H1 (cell line): ENCODE results near the gene CDX2. TPM values are rescaled to one million over a fixed set of nuclear protein-coding genes. Genes with fewer than 3 reads are reported as not detected.
A peak's percentile ranks its signal among the peaks of the same experiment; 100 is the strongest.

Experiments
- CTCF ChIA-PET: fragments of 300-600 bp; sonication (Branson Sonifier 250); formaldehyde crosslinking; loops from one replicate; lab custom pipeline; 2021; ENCODE audit not compliant: partially characterized antibody; lab: Charles Lee
- POLR2A ChIA-PET: fragments of 300-600 bp; sonication (Branson Sonifier 250); formaldehyde crosslinking; loops from one replicate; lab custom pipeline; 2021; ENCODE audit warnings: inconsistent platforms; ENCODE audit not compliant: partially characterized antibody; lab: Charles Lee
- DNase-seq, 2 experiments: peaks; one replicate each; pipeline versions ENCODE4 v3.0.0 to v3.0.0-alpha.2; 2010 to 2022; ENCODE audit warnings: low spot score in 2 of 2, low read depth in 1 of 2, mixed read lengths in 1 of 2
- FAIRE-seq: peaks from 2 replicates; lab custom pipeline; 2011; peaks lifted over from hg19 to GRCh38; lab: Jason Lieb, UNC
- H2AFZ ChIP-seq: 2 replicates; pipeline ENCODE4 v1.8.1; 2012; ENCODE audit warnings: low read length, inconsistent platforms
- H2AK5ac ChIP-seq: 2 replicates; pipeline ENCODE4 v1.6.1; 2013; ENCODE audit warnings: low read depth, low read length
- H2BK120ac ChIP-seq: replicated peaks from 2 replicates; pipeline ENCODE3; 2013; ENCODE audit warnings: low read depth, low read length, inconsistent platforms
- H2BK12ac ChIP-seq: 2 replicates; pipeline ENCODE4 v1.6.1; 2013; ENCODE audit warnings: low read depth, low read length
- H2BK15ac ChIP-seq: 2 replicates; pipeline ENCODE4 v1.6.1; 2013; ENCODE audit warnings: low read length
- H2BK20ac ChIP-seq: 2 replicates; pipeline ENCODE4 v1.6.1; 2013; ENCODE audit warnings: low read length
- H2BK5ac ChIP-seq: 2 replicates; pipeline ENCODE4 v1.6.1; 2013; ENCODE audit warnings: low read depth, low read length
- H3K14ac ChIP-seq: 2 replicates; pipeline ENCODE4 v1.6.1; 2013; ENCODE audit warnings: inconsistent platforms; ENCODE audit not compliant: insufficient read length
- H3K18ac ChIP-seq: 2 replicates; pipeline ENCODE4 v1.6.1; 2013; ENCODE audit warnings: low read length; ENCODE audit errors: extremely low read depth
- H3K23ac ChIP-seq: 2 replicates; pipeline ENCODE4 v1.6.1; 2013; ENCODE audit warnings: inconsistent platforms; ENCODE audit not compliant: insufficient read length
- H3K23me2 ChIP-seq: 2 replicates; pipeline ENCODE4 v1.6.1; 2013; ENCODE audit warnings: low read depth, low read length
- H3K27ac ChIP-seq: 2 replicates; pipeline ENCODE4 v1.6.1; 2011; ENCODE audit warnings: low read depth, low read length, inconsistent platforms
- H3K27me3 ChIP-seq, 4 experiments: replicated peaks in 1 of 4; 1 replicate in 1 of 4; 2 replicates in 3 of 4; pipeline versions ENCODE4 v1.6.1 to v1.8.1; 2011 to 2013; ENCODE audit warnings: low read length in 3 of 4, mild to moderate bottlenecking in 3 of 4, inconsistent platforms in 2 of 4, mixed read lengths in 2 of 4, moderate library complexity in 1 of 4; ENCODE audit not compliant: control insufficient read depth in 3 of 4, insufficient read depth in 3 of 4; ENCODE audit errors: extremely low read depth in 1 of 4
- H3K36me3 ChIP-seq, 4 experiments: 2 replicates each; pipeline versions ENCODE4 v1.6.1 to v1.8.1; 2011 to 2013; ENCODE audit warnings: mild to moderate bottlenecking in 4 of 4, low read length in 3 of 4, moderate library complexity in 2 of 4, control low read depth in 1 of 4, inconsistent platforms in 1 of 4; ENCODE audit not compliant: insufficient read depth in 4 of 4, control insufficient read depth in 2 of 4
- H3K4ac ChIP-seq: replicated peaks from 2 replicates; pipeline ENCODE3; 2013; ENCODE audit warnings: low read length, low read depth, mixed read lengths, inconsistent platforms; ENCODE audit not compliant: insufficient read length
- H3K4me1 ChIP-seq, 4 experiments: replicated peaks in 1 of 4; 1 replicate in 1 of 4; 2 replicates in 3 of 4; pipeline versions ENCODE4 v1.6.1 to v1.8.1; 2011 to 2013; ENCODE audit warnings: low read length in 3 of 4, inconsistent platforms in 2 of 4, mixed read lengths in 1 of 4; ENCODE audit not compliant: insufficient read depth in 4 of 4, control insufficient read depth in 3 of 4
- H3K4me2 ChIP-seq, 2 experiments: 2 replicates each; pipeline versions ENCODE4 v1.6.1 to v1.8.1; 2011 to 2013; ENCODE audit warnings: low read depth in 2 of 2, low read length in 2 of 2, control low read depth in 1 of 2, inconsistent platforms in 1 of 2, mild to moderate bottlenecking in 1 of 2; ENCODE audit not compliant: insufficient read depth in 1 of 2
- H3K4me3 ChIP-seq, 4 experiments: fragments of 200-600, 300-600 bp in 1 of 4; sonication (generic), shearing (Covaris generic), sonication (Bioruptor Twin) in 1 of 4; 2 replicates each; pipeline versions ENCODE4 v1.5.1 to v1.8.1; 2011 to 2016; ENCODE audit warnings: low read length in 4 of 4, low read depth in 3 of 4, control low read depth in 2 of 4, inconsistent platforms in 2 of 4, mild to moderate bottlenecking in 2 of 4, mixed read lengths in 1 of 4, moderate library complexity in 1 of 4; ENCODE audit not compliant: insufficient read depth in 2 of 4; ENCODE audit errors: extremely low read depth in 1 of 4
- H3K56ac ChIP-seq: replicated peaks from 2 replicates; pipeline ENCODE3; 2013; ENCODE audit warnings: low read depth, mild to moderate bottlenecking, mixed read lengths, low read length, inconsistent platforms; ENCODE audit not compliant: insufficient read length
- H3K79me1 ChIP-seq: 2 replicates; pipeline ENCODE4 v1.6.1; 2013; ENCODE audit warnings: low read depth, low read length, control low read depth
- H3K79me2 ChIP-seq, 2 experiments: 2 replicates each; pipeline versions ENCODE4 v1.6.1 to v1.8.1; 2012 to 2013; ENCODE audit warnings: low read length in 2 of 2, mild to moderate bottlenecking in 2 of 2, inconsistent platforms in 1 of 2; ENCODE audit not compliant: insufficient read depth in 2 of 2, control insufficient read depth in 1 of 2
- H3K9ac ChIP-seq, 4 experiments: replicated peaks in 1 of 4; 1 replicate in 1 of 4; 2 replicates in 3 of 4; pipeline versions ENCODE4 v1.6.1 to v1.8.1; 2011 to 2013; ENCODE audit warnings: low read depth in 3 of 4, low read length in 3 of 4, control low read depth in 2 of 4, mild to moderate bottlenecking in 2 of 4, moderate library complexity in 2 of 4, inconsistent platforms in 1 of 4; ENCODE audit errors: extremely low read depth in 1 of 4
- H3K9me3 ChIP-seq, 2 experiments: 2 replicates each; pipeline versions ENCODE4 v1.6.1 to v1.8.1; 2012 to 2013; ENCODE audit warnings: mild to moderate bottlenecking in 2 of 2, moderate library complexity in 2 of 2, control low read depth in 1 of 2, inconsistent platforms in 1 of 2, low read depth in 1 of 2, low read length in 1 of 2, mixed read lengths in 1 of 2; ENCODE audit not compliant: insufficient read depth in 2 of 2
- H4K20me1 ChIP-seq, 2 experiments: replicated peaks in 1 of 2; 2 replicates each; pipeline versions ENCODE3 to v1.8.1; 2011 to 2013; ENCODE audit warnings: inconsistent platforms in 2 of 2, low read length in 2 of 2, mild to moderate bottlenecking in 1 of 2; ENCODE audit not compliant: insufficient read depth in 2 of 2, control insufficient read depth in 1 of 2
- H4K5ac ChIP-seq: 2 replicates; pipeline ENCODE4 v1.6.1; 2013; ENCODE audit warnings: low read length, low read depth, mixed read lengths, inconsistent platforms; ENCODE audit not compliant: insufficient read length
- H4K8ac ChIP-seq: 2 replicates; pipeline ENCODE4 v1.8.0; 2013; ENCODE audit warnings: mild to moderate bottlenecking, moderate library complexity, low read length, inconsistent platforms; ENCODE audit not compliant: insufficient read depth; ENCODE audit errors: extremely low read depth
- H4K91ac ChIP-seq: replicated peaks from 2 replicates; pipeline ENCODE3; 2013; ENCODE audit warnings: low read length, mixed read lengths, inconsistent platforms; ENCODE audit not compliant: insufficient read length
- BACH1 ChIP-seq: IDR thresholded peaks from 2 replicates; pipeline ENCODE4 v1.6.1; 2012; ENCODE audit warnings: low read length, improper control_type of control experiment
- CEBPB ChIP-seq: IDR thresholded peaks from 2 replicates; pipeline ENCODE4 v1.6.1; 2012; ENCODE audit warnings: low read depth, low read length
- CHD2 ChIP-seq: IDR thresholded peaks from 2 replicates; pipeline ENCODE4 v1.6.1; 2012; ENCODE audit warnings: low read length, improper control_type of control experiment
- EGR1 ChIP-seq: IDR thresholded peaks from 2 replicates; pipeline ENCODE4 v1.6.1; 2011; ENCODE audit warnings: low read depth, low read length, borderline replicate concordance
- EZH2 ChIP-seq: fragments of 200-600 bp; sonication (generic); IDR thresholded peaks from 2 replicates; pipeline ENCODE4 v1.7.1; 2012; ENCODE audit warnings: low read depth, mild to moderate bottlenecking, moderate library complexity, low read length, inconsistent platforms; ENCODE audit not compliant: severe bottlenecking
- KDM5A ChIP-seq: fragments of 200-600 bp; IDR thresholded peaks from 2 replicates; pipeline ENCODE4 v1.7.1; 2012; ENCODE audit warnings: mild to moderate bottlenecking, low read length, inconsistent platforms, mixed read lengths
- MAFK ChIP-seq: IDR thresholded peaks from 2 replicates; pipeline ENCODE4 v1.6.1; 2012; ENCODE audit warnings: low read depth, mild to moderate bottlenecking, improper control_type of control experiment, low read length
- MAX ChIP-seq: IDR thresholded peaks from 2 replicates; pipeline ENCODE4 v1.6.1; 2012; ENCODE audit warnings: inconsistent platforms
- POLR2A ChIP-seq, 2 experiments: IDR thresholded peaks; 1 replicate in 1 of 2; 2 replicates in 1 of 2; pipeline ENCODE4 v1.6.1; 2011; ENCODE audit warnings: low read depth in 2 of 2, low read length in 2 of 2, mild to moderate bottlenecking in 2 of 2; ENCODE audit errors: control extremely low read depth in 1 of 2
- RXRA ChIP-seq: IDR thresholded peaks from 2 replicates; pipeline ENCODE4 v1.6.1; 2011; ENCODE audit warnings: low read depth, mild to moderate bottlenecking, low read length, moderate library complexity; ENCODE audit not compliant: insufficient read depth
- SAP30 ChIP-seq: fragments of 300-600 bp; sonication (generic); IDR thresholded peaks from 2 replicates; pipeline ENCODE4 v1.7.1; 2012; ENCODE audit warnings: low read length, moderate library complexity, mild to moderate bottlenecking, inconsistent platforms; ENCODE audit not compliant: insufficient read depth, insufficient replicate concordance
- WGBS, 2 experiments: shearing (Covaris generic) in 1 of 2; methylation state at CpG; one replicate each; pipeline versions ENCODE4 v1.1.6 to v1.1.7; 2013 to 2015; ENCODE audit warnings: low lambda C conversion rate in 2 of 2, mixed read lengths in 2 of 2, inconsistent platforms in 1 of 2, low coverage in 1 of 2, missing lambda C conversion rate in 1 of 2; ENCODE audit not compliant: insufficient replicate concordance in 2 of 2, insufficient coverage in 1 of 2, insufficient read length in 1 of 2; ENCODE audit errors: extremely low coverage in 1 of 2, missing lambda C conversion rate in 1 of 2; 5-methylcytosine and 5-hydroxymethylcytosine counted together
- polyA plus RNA-seq, 7 experiments: library from polyadenylated mRNA; depleted of rRNA in 3 of 7; stranded (reverse) in 5 of 7; unstranded in 2 of 7; fragments of >200 nt in 5 of 7; fragments of 200-250 nt in 2 of 7; gene quantifications; 1 replicate in 5 of 7; 2 replicates in 1 of 7; 4 replicates in 1 of 7; pipeline versions ENCODE4 v1.2.1 to v1.2.3, GENCODE V29; 2011 to 2013; ENCODE audit warnings: missing spikeins in 2 of 7, mixed read lengths in 2 of 7
- total RNA-seq: library from RNA; stranded (reverse); fragmentation: NEBNext Ultra II Directional; extraction: Animal tissue kit (Norgen Biotek cat#: 25700); gene quantifications from 2 replicates; pipeline ENCODE4 v1.2.1, GENCODE V29; 2021

Gene CDX2
- total and polyA plus RNA-seq, 2 of the 8 experiments (the other 6 are each of a cell fraction or from before 2014, with no cell fraction given), result 0.09 TPM; not detected in 1

DNA sequence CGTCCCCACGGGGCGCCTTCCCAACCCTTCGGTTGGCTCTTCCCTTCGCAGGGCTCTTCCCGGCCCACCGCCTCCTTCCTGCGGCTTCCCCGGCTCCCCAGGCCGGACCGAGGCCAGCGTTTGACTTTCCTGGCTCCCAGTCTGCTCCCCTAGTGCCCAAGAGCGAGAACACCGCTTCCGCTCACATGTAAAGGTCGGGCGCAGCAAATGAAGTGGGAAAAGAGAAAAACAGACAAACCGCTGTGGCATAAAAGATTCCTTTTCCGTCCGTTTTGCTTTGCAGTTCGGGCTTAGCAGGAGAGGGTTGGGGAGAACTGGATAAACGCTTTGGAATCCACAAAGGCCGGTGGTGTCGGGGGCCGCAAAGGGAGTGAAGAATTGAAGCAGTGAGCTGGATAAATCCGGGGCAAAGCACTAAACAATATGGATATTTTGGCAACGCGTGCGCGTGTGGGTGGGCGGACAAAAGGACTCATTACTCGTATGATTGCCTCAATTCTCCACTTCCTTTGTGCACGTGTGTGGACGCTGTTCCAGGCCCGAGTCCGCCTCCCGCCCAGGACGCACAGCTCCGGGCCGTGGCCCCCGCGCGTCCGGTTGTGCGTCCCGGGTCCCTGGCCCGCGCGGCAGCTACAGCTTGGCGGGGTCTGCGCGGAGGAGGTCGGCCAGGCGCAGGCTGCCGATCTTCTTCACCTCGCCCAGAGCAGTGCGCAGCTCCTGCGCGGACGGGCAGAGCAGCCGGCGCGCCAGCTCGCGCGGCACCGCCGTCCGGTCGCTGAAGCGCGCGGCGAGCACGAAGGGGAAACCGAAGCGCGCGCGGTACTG, 8.6 kb upstream of the CDX2 start:
- no peak overlapping the region for H3K4ac ChIP-seq
- H4K91ac ChIP-seq, result peak overlapping the region; percentile 9
- peak overlapping the region; percentile 38 to 63 for H3K4me2 ChIP-seq
- ChIA-PET CTCF (interaction anchor here (0.5 to 20.5 kb wide), 14 partner anchors 1 to 609 kb away, joined by 3 to 283 read pairs (median 4); partner anchors contain the start of genes CDX2, PDX1 and URAD), POLR2A (interaction anchor here (3.2 to 5.0 kb wide), 2 partner anchors 11 to 17 kb away, joined by 16 to 31 read pairs; partner anchors contain the start of gene CDX2)
- peaks cover 2% of the 10 kb centered on the region; the same call in 1 of the 2 replicates for H3K23me2 ChIP-seq
- no peak overlapping the region for H2BK15ac ChIP-seq
- no peaks in the 10 kb centered on the region for H3K79me1 ChIP-seq
- H3K36me3 ChIP-seq, result peaks cover 0 to 11% (median 0%) of the 10 kb centered on the region in 4 experiments; a peak in 1 of 8 replicates
- no peaks in the 10 kb centered on the region for H3K9me3 ChIP-seq
- H3K56ac ChIP-seq, result no peak overlapping the region
- H3K9ac ChIP-seq, result no peak overlapping the region
- no peak overlapping the region for H3K14ac ChIP-seq
- H4K20me1 ChIP-seq, result peaks cover 17 to 50% of the 10 kb centered on the region in 2 experiments
- H3K18ac ChIP-seq, result peak overlapping the region; percentile 40; the same call in 1 of the 2 replicates
- FAIRE-seq (no peak), DNase-seq (peak in 1 of 2 experiments; percentile 72)
- 0 out of 2 replicates have a peak overlapping the region, but pooled peaks have one; percentile 73 for H2BK12ac ChIP-seq
- H2AFZ ChIP-seq, result no peak overlapping the region
- H2AK5ac ChIP-seq, result no peak overlapping the region
- no peak overlapping the region for H4K8ac ChIP-seq
- peak overlapping the region in 1 of 4 experiments; percentile 28; a peak in 1 of 8 replicates for H3K4me3 ChIP-seq
- no peak overlapping the region for H3K27ac ChIP-seq
- no peak overlapping the region for H2BK5ac ChIP-seq
- no peak overlapping the region for H2BK20ac ChIP-seq
- H3K27me3 ChIP-seq, result peaks cover 97 to 100% (median 100%) of the 10 kb centered on the region in 4 experiments
- H3K79me2 ChIP-seq, result no peaks in the 10 kb centered on the region
- H4K5ac ChIP-seq, result no peak overlapping the region
- H3K23ac ChIP-seq, result no peak overlapping the region
- peaks cover 0 to 13% (median 5%) of the 10 kb centered on the region in 4 experiments; a peak in 5 of 7 replicates for H3K4me1 ChIP-seq
- WGBS, 2 experiments, result 3% methylated on average over 64 of the region's 80 CpGs; no CpG with 5 or more reads in 1 of the 2 experiments
- no peak overlapping the region for H2BK120ac ChIP-seq
- TF ChIP-seq CEBPB (no peak), BACH1 (no peak), POLR2A (IDR thresholded peaks at IDR 0.05; ENCODE audit: control extremely low read depth in 1 of 2, low read depth in 2 of 2, low read length in 2 of 2) (no peak), CHD2 (no peak), SAP30 (no peak), KDM5A (no peak), MAX (no peak), EGR1 (no peak), RXRA (no peak), MAFK (no peak), EZH2 (peak; percentile 100)
